OCI-LY1 (cell line): ENCODE measurements around the gene PSME4.

Experiments used
- CTCF ChIP-seq: fragments of 200-600 bp; sonication (generic), shearing (Covaris generic); IDR thresholded peaks from 2 replicates; pipeline ENCODE4 v1.5.1; 2017; ENCODE audit warnings: mild to moderate bottlenecking, antibody characterized with exemption, low read length, moderate library complexity, mixed read lengths
- EZH2 ChIP-seq: fragments of 200-600 bp; sonication (generic), shearing (Covaris generic); IDR thresholded peaks from 2 replicates; pipeline ENCODE4 v1.8.0; 2017; ENCODE audit warnings: borderline replicate concordance, mixed run types, mild to moderate bottlenecking, antibody characterized with exemption, low read length, moderate library complexity, mixed read lengths

DNA sequence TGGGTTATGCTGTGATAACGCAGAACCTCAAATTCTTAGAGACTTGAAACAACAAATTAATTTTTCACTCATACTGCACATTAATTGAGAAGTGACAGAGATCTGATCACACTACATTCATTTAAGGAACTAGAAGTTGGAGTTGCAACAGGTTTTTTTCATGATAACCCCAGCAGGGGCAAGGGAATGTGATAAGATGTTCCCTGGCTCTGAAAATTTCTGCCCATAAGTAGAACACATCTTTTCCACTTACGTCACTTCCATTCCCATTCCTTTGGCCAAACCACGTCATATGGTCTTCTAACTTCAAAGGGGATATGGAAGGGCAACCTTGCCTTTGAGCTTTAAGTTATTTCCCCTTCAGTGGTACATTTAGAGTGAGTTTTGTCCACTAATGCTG, 29.7 kb upstream of the PSME4 start:
- no peak for TF ChIP-seq CTCF
- TF ChIP-seq EZH2: no peak
